Erythroblast (primary cell): ENCODE results near the gene NAP1L1.

Experiments used
- GATA1 ChIP-seq: IDR thresholded peaks from 2 replicates; pipeline ENCODE4 v1.6.1; 2011; ENCODE audit warnings: low read depth, mild to moderate bottlenecking, control low read depth, low read length, moderate library complexity
- POLR2A ChIP-seq: IDR thresholded peaks from 2 replicates; pipeline ENCODE4 v1.6.1; 2011; ENCODE audit warnings: mild to moderate bottlenecking, low read length

GRCh38 chr12:76085520-76085868, 1.0 kb upstream of the NAP1L1 start:
- TF ChIP-seq POLR2A (no peak), GATA1 (no peak)
